OCI-LY1 (cell line): ENCODE data around the gene DUSP11.

Experiments used
- CTCF ChIP-seq: fragments of 200-600 bp; sonication (generic), shearing (Covaris generic); IDR thresholded peaks from 2 replicates; pipeline ENCODE4 v1.5.1; 2017; ENCODE audit warnings: mild to moderate bottlenecking, antibody characterized with exemption, low read length, moderate library complexity, mixed read lengths
- EZH2 ChIP-seq: fragments of 200-600 bp; sonication (generic), shearing (Covaris generic); IDR thresholded peaks from 2 replicates; pipeline ENCODE4 v1.8.0; 2017; ENCODE audit warnings: borderline replicate concordance, mixed run types, mild to moderate bottlenecking, antibody characterized with exemption, low read length, moderate library complexity, mixed read lengths

DNA sequence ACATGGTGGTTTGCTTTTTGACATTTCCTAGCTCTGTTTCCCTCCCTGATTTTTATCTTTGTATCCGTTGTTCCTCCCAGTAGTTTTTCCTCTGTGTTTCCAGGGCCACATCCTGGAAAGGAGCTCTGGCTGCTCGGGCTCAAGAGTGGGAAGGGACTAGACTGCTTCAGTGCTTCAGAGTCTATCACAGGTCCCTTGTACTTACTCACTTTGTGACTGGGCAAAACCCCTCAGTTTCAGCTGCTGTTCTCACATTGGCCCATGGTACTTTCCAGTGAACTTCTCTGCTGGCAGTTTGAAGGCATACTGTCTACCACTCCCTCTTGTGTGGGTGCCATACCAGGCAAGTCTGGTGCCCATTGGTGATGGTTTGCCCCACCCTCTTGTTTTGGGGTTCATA, 41.3 kb upstream of the DUSP11 start:
- TF ChIP-seq EZH2: no peak
- TF ChIP-seq CTCF: no peak
